OCI-M2 (cell line): Measurements from ENCODE around the gene TDRD3.
"Not testable (repeated sequence)": the region's sequence is repeated elsewhere in the genome, so short reads cannot be mapped to it uniquely, and the experiment has no call there.

Experiments used
- DNase-seq: peaks from one replicate; lab custom pipeline; 2025; ENCODE audit not compliant: unreplicated experiment; lab: John Stamatoyannopoulos, UW

TDRD3 gene

GRCh38 chr13:60398379-60398891, 1.4 kb downstream of the TDRD3 start:
- DNase-seq = no peak

- DNase-seq = no peak
Observed at GRCh38 chr13:60398907-60399589, 2.0 kb downstream of the TDRD3 start.

- DNase-seq = no peak
Observed at GRCh38 chr13:60402022-60402421, 5.0 kb downstream of the TDRD3 start.

GRCh38 chr13:60407095-60407494, 10.1 kb downstream of the TDRD3 start:
- no peak for DNase-seq

- DNase-seq = not testable (repeated sequence)
Observed at GRCh38 chr13:60407852-60408251, 10.8 kb downstream of the TDRD3 start.

- not testable (repeated sequence) for DNase-seq
Observed at GRCh38 chr13:60409574-60410292, 12.7 kb downstream of the TDRD3 start.

- DNase-seq = no peak
Observed at GRCh38 chr13:60410299-60410698, 13.3 kb downstream of the TDRD3 start.

GRCh38 chr13:60411464-60411863, 14.4 kb downstream of the TDRD3 start:
- no peak for DNase-seq

- no peak for DNase-seq
Observed at GRCh38 chr13:60411983-60412382, 15.0 kb downstream of the TDRD3 start.

GRCh38 chr13:60412909-60413616, 16.0 kb downstream of the TDRD3 start:
- DNase-seq = no peak

GRCh38 chr13:60414177-60414576, 17.2 kb downstream of the TDRD3 start:
- DNase-seq = no peak

- no peak for DNase-seq
Observed at GRCh38 chr13:60417734-60418133, 20.7 kb downstream of the TDRD3 start.

- DNase-seq = no peak
Observed at GRCh38 chr13:60418954-60419353, 21.9 kb downstream of the TDRD3 start.

GRCh38 chr13:60425332-60425731, 28.3 kb downstream of the TDRD3 start:
- no peak for DNase-seq

GRCh38 chr13:60426075-60426474, 29.1 kb downstream of the TDRD3 start:
- no peak for DNase-seq

GRCh38 chr13:60427285-60427684, 30.3 kb downstream of the TDRD3 start:
- DNase-seq = no peak

- DNase-seq = no peak
Observed at GRCh38 chr13:60431108-60431700, 34.2 kb downstream of the TDRD3 start.

- DNase-seq = no peak
Observed at GRCh38 chr13:60433505-60433904, 36.5 kb downstream of the TDRD3 start.

GRCh38 chr13:60435762-60436374, 38.8 kb downstream of the TDRD3 start:
- no peak for DNase-seq

GRCh38 chr13:60439201-60439600, 42.2 kb downstream of the TDRD3 start:
- no peak for DNase-seq

- no peak for DNase-seq
Observed at GRCh38 chr13:60441761-60442160, 44.7 kb downstream of the TDRD3 start.
